Activated CD8-positive, alpha-beta memory T cell treated with anti-CD3 and anti-CD28 coated beads for 1 hour (primary cell): ENCODE results near the gene NAP1L5.

Experiments
- DNase-seq, 2 donors: peaks; one replicate each; pipeline ENCODE4 v3.0.0-alpha.2; 2020; ENCODE audit warnings: low read depth in 1 of 2; ENCODE audit errors: extremely low read depth in 1 of 2

Gene NAP1L5

DNA sequence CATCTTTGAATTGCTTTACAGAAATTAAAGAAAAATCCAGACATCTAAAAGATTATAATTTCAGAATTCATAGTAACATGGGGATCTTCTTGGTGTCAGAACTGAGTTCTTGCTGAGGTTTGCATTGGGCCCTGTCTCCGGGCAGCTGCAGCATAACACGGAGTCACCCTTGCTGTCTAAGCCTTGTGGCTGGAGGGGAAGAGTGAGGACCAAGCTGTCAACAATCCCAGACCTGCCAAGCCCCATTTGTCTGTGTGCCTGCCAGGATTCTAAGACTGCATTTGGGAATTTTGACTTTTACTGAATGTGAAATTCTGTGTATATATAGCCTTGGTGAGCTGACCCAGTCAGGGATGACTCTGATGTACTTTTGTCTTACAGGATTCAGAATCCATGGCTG is 25.2 kb upstream of the NAP1L5 start:
- DNase-seq: no peak

DNA sequence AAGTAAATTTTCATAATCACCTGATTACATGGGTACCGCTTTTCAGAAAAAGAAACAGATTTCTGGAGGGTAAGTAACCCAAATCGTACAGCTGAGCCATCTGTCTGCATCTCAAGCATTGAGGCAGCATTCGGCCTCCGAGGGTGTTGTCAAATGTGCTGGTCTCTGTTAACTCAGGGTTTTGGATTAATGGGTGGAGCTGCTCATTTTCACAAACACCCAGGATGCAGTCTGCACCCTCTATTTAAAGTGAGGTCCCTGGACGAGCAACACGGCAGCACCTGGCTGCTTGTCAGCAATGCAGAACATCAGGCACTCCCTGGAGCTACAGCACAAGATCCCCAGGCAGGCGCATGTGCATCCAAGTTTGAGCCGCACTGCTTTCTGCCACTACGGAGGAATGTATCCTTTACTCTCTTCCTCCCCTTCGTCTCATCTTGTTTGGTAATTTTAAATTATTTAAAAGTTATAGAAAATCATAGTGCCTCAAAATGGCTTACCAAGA is 24.7 kb upstream of the NAP1L5 start:
- no peak for DNase-seq

DNA sequence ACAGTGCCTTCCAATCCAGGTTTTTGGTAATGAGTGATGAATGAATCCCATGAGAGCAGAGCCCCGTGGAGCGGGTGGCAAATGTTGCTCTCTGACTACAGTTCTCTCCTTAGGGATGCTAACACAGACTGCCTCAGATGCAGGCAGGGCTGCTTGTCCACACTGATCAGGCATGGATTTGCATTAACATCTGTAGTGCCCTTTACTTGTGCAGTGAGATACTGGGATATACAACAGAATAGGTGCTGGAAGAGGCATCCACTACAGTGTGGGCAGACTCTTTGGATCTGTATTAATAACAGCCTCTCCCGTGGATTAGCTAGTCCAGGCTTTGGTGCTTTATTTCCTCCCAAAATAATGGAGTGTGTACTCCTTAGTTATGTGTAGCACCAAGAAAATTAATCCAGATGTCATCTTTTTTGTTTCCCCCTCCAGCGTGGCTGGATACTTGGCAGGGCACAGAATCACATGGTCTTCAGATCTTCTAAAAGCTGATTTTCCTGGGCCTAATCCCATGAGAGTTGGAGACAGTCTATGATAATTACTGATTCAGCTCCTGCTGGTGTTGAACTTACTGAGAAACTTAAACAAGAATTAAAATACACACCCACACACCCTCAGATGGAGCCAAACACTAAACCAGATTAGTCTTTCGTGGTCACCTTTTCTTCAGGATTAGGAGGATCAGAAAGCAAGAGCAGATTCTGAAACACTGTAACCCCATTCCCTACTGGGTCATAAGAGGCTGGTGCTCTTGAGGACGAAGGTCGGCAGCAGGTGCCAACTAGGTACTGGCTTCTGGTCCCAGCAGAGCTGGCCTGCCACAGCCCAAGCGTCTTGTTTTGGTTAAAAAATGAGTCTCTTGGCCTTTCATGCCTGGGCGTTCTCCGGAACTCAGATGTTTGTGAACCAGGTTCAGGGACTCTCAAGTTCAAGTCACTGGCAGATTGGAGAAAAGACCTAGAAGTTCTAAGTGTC is 23.1 kb upstream of the NAP1L5 start:
- no peak for DNase-seq

DNA sequence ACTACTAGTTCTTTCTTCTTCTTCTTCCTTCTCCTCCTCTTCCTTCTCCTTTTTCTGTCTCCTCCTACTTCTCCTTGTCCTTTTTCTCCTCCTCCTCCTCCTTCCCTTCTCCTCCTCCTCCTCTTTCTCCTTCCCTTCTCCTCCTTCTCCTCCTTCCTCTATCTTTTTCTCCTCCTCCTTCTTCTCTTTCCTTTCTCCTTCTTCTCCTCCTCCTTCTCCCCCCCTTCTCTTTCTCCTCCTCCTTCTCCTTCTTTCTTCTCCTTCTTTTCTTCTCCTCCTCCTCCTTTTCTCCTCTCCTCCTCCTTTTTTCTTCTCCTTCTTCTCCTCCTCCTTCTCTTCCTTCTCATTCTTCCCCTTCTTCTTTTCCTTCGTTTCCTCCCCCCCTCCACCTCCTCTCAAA is 21.8 kb upstream of the NAP1L5 start:
- no peak for DNase-seq

DNA sequence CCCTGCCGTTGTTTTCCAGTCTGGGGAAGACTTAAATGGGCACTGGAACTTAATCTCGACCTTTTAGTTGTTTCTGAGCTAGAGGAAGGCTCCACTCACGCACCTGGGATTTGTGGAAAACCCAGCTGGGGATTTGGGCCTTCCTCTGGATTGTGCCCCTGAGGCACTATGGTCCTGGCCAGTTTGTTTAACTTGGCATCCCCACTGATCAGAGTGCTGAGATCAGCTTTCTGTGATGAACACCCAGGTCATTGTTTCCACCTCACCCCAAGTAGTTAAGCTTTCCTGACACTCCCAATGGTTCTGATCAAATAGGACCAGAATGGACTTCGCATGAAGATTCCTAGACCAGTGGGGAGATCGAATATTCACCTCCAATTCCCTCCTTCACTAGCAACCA is 20.5 kb upstream of the NAP1L5 start:
- DNase-seq: no peak

DNA sequence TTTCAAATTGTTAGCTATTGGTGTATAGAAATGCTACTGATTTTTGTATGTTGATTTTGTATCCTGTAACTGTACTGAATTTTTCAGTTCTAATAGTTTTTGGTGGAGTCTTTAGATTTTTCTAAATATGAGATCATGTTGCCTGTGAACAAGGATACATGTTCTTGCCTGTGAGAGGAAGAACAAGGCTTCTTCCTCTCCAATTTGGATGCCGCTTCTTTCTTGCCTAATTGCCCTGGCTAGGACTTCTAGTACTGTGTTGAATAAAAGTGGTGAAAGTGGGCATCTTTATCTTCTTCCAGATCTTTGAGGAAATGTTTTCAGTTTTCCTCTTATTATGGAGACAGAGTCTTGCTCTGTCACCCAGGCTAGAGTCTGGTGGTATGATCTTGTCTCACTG is 16.2 kb upstream of the NAP1L5 start:
- no peak for DNase-seq

DNA sequence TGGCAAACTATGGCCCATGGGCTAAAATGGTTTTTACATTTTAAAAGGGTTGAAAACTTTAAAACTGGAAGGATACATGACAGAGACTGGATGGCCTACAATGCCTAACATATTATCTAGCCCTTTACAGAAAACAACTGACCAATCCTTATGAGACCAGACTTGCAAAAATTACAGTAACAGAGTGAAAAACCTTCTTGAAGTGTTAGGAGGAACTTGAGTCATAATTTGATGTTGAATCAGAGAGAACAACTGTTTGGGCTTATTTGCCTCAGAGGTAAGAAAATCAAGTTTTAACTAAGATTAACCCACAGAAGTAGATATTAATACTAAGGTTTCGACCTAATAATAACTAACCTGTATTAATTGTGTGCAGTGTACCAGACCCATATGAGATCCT is 12.4 kb upstream of the NAP1L5 start:
- no peak for DNase-seq

DNA sequence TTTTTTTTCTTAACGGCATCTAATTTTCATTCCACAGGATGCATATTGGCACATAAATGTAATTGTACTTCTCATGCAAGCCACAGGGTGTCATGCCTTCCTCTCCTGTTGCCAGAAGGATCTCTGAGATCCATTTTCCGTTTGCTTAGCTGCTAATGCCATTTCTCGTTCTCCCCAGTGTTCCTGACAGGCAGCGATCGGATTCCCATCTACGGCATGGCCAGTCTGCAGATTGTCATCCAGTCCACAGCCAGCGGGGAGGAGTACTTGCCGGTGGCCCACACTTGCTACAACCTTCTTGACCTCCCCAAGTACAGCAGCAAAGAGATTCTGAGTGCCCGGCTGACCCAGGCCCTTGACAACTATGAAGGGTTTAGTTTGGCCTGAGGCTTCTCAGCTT is 8.9 kb upstream of the NAP1L5 start:
- DNase-seq: no peak

DNA sequence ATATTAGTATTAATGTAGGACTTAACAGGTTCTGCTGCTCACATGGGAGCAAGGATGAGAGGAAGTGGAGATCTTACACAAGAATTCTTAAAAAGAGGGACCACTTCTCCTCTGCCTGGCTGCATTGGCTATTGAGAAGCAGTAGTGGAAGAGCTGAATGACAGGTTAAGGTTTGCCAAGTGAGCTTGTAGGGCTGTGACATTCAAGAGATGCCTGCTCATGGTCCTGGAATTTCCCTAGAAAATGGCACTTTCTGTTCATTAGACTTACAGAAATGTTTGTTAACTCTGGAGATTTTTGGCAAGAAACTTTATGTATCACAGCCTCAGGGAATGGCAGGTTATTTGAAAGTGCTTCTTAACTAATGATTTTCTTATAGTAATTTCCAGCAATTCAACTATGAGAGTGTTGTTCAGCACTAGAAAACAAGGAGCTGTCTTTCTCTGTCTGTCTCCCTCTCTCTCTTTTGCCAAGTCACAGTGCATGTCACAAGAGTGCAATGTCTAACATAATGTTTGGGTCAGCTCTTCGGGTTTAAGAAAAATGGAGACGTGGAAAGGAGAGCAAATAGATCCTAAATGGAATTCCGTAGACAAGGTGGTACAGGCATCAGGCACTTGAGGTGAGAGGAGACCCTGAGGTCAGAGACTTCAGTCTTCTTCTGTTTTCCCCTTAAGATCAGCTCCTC is 8.3 kb upstream of the NAP1L5 start:
- no peak for DNase-seq

DNA sequence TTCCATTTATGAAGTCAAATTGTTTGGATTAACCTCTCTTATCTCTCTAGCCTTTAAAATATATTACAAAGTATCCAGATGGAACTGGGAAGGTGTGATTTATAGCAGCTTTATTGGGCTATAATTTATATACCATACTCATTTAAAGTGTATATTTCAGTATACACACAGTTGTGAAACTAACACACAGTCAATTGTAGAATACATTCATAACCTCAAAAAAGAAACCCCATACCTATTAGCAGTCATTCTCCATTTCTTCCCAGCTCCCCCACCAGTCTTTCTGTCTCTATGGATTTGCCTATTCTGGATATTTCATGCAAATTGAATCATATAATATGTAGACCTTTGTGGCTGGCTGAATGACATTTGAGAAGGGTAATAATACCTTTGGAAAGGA is 7.6 kb upstream of the NAP1L5 start:
- DNase-seq: no peak

DNA sequence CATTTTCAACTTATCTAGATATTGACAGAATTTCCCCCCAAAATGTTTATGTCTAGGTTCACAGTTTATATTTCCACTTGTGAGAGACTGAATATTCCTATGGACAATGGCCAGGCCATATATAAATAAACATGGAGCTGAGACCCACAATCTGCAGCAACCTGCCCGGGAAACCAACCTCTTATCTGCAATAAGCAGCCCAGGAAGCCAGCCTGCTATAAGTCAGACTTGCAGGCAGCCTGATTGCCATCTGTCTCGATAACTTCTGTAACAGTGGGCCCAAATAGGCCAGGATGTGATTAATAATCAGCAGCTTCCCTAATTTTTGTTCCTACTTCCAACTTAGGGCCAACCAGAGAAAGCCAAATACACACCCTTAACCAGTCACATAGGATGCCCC is 5.2 kb upstream of the NAP1L5 start:
- DNase-seq: no peak

DNA sequence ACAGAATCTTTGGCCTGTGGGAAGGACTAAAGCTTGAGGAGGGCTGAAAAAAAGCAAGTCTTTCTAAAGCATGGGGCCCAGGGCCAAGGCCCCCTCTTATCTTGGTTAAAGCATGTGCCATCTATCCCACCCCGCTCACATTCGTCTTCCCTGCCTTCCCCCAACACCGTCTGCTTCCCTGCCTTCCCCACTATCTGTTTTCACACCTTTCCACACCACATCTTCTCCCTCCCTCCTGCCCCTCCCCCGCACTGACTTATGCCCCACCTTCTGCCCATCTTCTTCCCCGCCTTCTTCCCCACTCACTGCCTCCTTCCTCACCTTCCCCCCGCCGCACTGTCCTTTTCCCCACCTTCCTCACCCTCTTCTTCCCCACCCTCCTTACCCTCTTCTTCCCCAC is 890 bp upstream of the NAP1L5 start:
- DNase-seq: no peak

DNA sequence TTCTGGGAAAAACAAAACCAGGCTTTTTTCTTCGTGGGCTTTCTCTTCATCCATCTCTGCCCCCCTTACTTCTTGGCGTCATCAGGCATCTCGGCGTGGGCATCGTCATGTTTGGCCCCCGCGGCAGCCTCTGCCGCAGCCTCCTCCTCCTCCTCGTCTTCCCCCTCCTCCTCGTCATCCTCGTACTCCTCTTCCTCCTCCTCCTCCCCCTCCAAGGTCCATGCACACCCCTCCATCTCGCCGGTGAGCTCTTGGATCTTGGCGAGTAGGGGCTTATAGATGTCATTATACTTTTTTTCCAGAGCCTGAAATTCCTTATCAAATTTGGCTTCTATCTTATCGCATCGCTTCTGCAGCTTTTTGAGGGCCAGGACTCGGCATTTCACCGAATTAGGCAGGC is 488 bp downstream of the NAP1L5 start:
- DNase-seq: no peak

DNA sequence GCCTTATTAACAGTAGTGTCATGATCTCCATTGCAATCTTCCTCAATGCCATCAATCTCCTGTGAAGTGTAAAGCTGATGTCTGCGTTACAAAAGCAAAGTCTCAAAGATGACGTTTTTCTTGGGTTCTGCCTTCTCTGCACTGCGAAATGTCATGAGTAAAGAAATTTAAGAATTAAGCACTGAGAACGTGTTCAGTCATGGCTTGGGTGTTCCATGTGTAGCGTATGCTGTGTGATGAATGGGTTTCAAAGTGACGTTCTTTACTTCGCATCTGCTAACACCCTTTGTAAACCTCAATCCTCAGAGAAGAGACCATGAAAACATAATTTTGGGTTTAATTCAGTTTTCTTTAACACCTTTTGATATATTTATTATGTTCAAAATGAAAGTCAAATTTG is 999 bp downstream of the NAP1L5 start:
- no peak for DNase-seq

DNA sequence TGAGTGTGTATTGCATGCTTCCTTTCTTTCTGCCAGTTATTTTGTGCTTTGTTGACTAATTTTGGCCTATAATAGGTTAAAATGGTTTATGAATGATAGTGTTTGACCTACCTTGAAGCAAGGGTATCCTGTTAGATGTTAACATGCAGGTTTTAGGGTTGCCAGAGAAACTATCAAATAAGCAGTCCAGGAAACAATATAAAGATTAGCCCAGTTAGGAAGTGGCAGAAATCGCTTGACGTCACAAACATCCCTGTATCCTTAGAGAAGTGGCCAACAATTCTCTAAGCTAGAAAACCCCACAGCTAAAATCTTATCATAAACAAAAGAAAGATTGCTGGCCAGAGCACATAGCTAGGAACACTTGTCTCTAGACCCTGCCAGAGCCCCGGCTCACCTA is 3.8 kb downstream of the NAP1L5 start:
- no peak for DNase-seq

DNA sequence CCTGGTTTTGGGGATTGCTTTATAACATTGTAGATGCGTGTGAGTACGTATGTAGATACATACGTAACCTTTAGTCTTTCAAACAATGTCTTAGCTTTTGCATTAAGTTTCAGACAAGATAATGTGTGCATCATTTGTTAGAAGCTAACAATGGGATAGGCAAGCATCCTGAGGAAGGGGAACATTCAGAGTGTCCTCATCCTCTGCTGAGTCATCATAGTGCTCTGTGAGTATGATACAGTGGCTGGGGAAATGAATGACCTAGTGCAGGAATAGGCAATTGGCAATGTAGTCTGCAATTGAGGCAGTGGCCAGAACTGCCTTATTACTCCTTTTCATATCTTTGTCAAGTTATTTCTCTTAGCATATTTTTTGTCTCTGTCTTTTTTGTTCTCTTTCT is 7.3 kb downstream of the NAP1L5 start:
- no peak for DNase-seq

DNA sequence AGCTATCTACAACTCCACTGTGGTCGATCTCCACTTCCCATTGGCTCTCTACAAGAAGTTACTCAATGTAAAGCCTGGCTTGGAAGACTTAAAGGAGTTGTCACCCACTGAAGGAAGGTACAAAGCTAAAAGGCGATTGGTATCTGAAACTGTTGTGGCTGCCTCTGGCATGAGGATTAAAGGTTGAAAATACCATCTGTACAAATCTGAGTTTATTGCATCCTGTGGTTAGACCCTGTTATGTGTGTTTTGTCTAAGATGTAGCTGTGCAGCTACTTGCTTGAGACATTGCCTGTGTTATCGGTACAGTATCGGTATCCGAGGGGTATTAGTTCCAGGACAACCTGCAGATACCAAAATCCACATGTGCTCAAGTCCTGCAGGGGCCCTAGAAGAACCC is 16.4 kb downstream of the NAP1L5 start:
- DNase-seq: no peak

DNA sequence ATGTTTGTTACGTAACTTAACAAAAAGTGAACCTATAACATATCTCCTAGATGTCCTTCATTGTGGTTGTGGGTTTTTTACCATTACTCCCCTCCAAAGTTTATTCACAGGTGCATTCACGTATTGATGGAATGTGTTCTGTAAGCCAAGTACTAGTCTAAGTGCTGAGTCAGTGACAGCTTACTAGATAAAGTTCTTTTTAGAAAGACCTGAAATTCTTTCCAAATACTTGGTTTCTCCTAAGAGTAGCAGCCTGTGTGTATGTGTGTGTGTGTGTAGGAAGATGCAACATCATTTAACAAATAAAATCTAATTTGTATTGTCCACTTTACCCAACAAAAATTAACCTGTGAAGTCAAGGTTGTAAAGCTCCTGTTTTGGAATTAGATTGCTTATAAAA is 22.1 kb downstream of the NAP1L5 start:
- DNase-seq: no peak

DNA sequence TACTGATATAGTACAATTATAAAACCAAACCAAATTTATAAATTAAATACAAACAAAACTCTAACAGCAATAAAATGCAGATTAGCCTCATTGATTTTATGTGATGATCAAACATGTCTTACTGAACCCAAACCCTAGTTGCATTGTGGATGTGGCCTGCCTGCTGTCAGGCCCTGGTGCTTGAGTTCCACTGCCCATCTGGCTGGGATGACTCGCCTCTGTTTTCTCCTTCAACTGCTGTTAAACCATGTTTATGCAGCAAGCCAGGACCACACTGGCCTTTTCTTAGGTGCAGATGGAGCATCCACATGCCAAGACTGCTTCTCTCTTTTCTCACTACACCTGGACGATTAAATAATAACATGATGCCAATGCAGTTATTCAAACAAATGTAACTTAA is 22.6 kb downstream of the NAP1L5 start:
- DNase-seq: no peak

DNA sequence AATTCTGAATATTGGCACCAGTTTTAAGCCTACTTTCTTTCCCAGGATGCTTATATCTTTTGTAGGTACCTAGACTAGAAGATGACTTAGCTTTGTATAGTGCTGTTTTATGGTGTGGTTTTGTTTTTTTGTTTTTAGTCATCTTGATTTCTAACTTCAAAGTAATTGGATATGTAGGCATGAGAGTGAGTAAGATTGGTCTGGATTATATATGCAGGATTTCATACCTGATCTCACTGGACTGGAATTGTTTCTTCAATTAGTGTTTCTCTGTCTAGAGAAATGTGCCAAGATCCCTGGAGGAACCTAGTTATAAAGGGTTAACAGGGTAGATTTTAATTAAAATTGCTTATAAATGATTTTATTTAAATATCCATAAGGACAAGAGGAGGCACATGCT is 23.1 kb downstream of the NAP1L5 start:
- no peak for DNase-seq

DNA sequence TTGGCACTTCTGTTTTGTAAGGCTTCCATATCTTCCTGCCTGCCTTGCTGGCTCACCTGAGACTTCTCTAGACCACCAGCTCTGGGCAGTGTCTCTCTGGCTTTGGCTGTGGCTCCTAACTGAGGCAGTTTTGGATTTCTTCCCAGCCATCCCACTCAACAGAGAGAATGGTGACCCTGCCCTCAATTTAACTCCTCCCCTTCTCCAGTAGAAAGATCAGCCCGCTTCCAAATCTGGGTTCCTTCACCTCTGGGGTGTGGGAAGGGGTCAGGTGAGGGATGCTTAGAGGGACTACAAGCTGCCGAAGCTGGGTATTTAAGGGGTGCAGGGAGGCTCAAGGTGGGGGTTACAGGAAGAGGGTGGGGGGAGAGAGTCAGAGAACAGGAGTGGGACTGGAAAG is 23.7 kb downstream of the NAP1L5 start:
- no peak for DNase-seq

DNA sequence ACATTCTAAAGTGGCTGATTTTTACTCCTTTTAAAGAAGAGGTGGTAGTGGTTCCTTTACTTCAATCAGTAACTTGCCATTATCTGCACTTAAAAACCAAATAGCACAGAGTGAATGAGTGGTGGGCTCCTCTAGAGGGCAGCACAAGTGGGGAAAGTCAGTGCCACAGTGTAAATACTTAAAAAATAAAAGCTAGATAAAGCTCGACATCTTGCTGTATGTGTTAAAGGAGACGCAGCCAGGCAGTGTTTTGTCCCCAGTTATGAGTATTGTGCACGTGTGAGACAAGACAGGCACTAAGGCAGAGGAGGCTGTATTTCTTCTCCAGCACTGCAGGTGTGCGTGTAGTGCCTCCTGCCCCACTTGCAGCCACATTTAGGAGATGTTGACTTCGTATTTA is 24.6 kb downstream of the NAP1L5 start:
- no peak for DNase-seq
